DMS 273 (cell line): ENCODE measurements around the gene CCR6.
A peak's percentile ranks its signal among the peaks of the same experiment; 100 is the strongest.

Experiments
- DNase-seq: peaks from one replicate; lab custom pipeline; 2025; ENCODE audit not compliant: unreplicated experiment; lab: John Stamatoyannopoulos, UW

Gene CCR6

GRCh38 chr6:167122827-167123657 is at the start of gene CCR6:
Gene CCR6 (plus strand): TSS chr6:167123096. CDS start chr6:167136135, 13,039 bp downstream.
- no peak for DNase-seq

- DNase-seq: no peak
Observed at GRCh38 chr6:167073679-167074274, 49.1 kb upstream of the CCR6 start.

DNA sequence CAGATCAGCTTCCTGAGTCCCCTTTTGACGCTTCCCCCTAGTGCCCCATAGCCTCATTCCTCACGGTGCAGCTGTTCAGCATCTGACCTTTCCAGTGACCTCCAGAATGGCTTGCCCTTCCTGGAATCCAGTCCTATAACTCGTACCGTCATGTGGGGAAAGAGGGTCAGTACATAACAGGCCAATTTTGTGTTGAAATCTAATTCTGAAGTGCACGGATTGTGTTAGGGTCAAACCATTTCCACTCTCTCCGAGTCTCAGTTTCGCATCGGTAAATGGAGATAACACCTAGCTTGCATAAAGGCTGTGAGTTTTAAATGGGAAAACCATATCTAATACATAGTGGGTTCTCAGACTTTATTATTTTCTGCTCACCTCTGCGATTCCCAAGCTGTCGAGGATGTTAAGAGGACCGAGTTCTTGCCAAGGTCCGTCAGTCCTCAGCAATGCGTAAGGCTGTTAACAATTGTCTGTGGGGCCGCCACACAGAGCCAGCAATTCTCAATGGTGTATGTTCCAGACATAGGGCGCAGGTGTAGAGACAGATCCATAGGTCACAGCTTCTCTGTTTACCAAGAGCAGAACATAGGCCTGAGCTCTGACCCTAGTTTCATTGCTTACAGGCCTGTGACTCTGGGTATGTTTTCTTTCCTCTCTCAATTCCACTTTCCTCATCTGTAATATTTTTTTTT is 45.5 kb upstream of the CCR6 start:
- no peak for DNase-seq

DNA sequence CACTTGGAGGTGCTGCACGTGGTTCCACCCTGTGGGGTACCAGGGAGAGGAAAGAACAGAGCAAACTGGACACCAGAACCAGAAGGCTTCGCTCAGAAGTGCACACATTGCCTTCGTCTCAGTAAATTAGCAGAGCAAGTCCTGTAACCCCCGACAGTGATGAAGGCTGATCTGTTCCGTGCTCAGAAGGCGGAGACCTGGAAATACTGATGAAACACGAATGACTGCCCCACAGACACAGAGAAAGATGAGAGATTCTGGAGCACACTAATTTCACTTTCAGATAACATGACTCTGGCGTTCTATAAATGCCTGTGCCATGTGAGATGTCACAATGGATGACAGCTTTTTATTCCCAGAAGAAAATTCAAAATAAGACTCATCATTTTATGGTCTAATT is 44.2 kb upstream of the CCR6 start:
- DNase-seq: no peak

DNA sequence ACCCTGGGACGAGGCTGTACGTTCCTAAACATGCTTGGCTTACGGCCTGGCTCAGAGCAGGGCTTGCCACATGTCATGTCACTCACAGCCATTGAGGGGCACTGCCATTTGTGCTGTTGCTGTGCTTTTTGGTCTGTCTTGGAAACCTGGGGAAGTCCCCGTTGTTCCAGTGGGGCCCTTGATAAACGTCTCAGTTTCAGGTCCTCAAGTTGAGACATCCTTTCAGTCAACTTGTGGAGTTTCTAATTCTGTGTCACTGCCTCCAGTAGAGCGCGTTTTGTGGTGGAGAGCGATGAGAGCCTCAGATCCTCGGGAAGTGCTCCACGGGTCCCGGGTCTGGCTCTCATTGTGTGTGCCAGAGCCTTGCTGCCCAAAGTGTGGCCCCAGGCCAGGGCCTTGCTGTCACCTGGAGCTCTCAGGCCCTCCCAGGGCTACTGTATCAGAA is 43.0 kb upstream of the CCR6 start:
- no peak for DNase-seq

DNA sequence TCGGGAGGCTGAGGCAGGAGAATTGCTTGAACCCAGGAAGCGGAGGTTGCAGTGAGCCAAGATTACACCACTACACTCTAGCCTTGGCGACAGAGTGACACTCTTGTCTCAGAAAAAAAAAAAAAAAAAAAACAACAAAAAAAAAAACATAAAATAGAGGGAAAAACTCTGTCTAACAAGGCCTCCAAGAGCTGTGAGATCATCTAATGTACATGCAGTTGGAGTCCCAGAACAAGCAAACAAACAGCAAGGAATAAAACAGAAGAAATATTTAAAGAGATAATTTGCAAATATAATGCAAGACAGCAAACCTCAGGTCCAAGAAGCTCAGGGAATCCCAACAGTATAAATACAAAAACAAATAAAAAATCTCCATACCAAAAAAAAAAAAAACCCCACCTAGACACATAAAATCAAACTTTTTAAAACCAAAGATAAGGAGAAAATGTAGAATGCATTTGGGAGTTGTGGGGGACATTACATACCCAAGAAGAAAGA is 35.0 kb upstream of the CCR6 start:
- DNase-seq: no peak

DNA sequence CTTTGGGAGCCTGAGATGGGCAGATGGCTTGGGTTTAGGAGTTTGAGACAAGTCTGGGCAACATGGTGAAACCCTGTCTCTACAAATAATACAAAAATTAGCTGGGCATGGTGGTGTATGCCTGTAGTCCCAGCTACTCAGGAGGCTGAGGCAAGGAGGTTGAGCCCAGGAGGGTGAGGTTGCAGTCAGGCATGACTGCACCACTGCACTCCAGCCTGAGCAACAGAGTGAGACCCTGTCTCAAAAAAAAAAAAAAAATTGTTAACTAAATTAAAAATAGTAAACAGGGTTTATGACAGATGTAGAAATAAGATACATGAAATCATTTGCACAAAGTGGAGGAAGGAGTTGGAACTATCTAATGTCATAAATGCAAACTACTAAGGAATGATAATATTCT is 34.2 kb upstream of the CCR6 start:
- DNase-seq: peak; percentile 55

- DNase-seq: peak; percentile 9
Observed at GRCh38 chr6:167089243-167090142, 33.4 kb upstream of the CCR6 start.

GRCh38 chr6:167090171-167090570 is 32.7 kb upstream of the CCR6 start:
- no peak for DNase-seq

DNA sequence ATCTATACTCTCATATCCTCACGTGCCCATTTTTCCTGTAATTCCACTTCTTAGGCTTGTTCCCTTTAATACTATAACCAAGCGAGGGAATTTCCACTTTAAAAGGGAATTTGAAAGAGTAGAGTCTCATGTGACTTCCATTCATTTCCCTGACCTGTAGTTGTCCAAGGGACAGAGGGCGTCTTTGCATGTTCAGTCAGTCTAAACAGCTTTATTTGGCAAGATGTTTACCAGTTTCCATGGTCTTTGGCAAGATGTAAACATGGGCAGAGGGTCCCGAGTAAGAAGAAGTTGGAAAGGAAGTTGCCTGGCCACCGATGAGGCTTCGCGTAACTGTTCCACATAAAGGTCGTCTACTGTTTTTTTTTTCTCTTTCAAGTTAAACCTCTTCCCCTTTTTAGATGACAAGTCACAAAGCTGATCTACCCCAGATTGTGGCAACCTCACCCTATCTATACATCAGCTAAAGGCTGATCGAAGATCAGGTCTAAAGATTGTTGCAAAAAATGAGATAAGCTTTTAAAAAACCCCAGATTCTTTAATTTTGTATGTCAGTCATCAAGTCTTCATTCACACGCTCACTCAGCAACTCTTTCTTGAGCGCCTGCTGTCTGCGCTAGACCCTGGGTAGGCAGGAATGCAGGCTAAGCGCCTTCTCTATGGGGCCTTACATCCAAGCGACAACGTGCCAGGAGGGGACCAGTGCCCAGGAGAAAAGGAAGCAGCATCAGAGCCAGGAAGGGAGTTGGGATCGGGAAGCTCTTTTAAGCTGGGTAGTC is 31.7 kb upstream of the CCR6 start:
- DNase-seq: no peak

GRCh38 chr6:167091805-167092107 is 31.1 kb upstream of the CCR6 start:
- no peak for DNase-seq

DNA sequence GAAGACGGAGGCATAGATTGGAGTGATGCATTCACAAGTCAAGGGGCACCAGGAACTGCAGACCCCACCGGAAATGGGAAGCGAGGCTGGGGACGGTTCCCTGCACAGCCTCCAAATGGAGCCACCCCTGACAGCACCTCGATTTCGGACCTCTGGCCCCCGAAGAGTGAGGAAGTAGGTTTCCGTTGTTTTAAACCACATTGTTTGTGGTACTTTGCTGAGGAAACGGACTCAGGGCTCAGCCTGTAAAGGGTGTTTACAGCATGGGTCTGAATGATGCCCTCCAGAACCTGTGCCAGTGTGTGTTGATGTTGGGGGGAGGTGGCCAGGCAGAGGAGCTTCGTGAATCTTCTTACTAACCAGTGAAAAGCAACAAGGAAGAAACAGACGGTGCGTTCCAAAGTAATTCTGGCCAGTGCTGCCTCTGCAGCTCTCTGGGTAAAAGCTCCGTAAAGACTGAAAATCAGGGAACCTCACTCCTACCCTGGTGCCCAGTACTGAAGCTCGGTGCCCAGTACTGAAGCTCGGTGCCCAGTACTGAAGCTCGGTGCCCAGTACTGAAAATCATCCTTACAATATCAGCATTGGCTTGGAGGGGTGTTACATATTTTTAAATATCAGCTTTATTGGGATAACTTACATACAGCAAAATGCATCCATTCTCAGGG is 30.1 kb upstream of the CCR6 start:
- DNase-seq: no peak

GRCh38 chr6:167093406-167093921 is 29.4 kb upstream of the CCR6 start:
- no peak for DNase-seq

GRCh38 chr6:167093922-167094432 is 28.9 kb upstream of the CCR6 start:
- no peak for DNase-seq

DNA sequence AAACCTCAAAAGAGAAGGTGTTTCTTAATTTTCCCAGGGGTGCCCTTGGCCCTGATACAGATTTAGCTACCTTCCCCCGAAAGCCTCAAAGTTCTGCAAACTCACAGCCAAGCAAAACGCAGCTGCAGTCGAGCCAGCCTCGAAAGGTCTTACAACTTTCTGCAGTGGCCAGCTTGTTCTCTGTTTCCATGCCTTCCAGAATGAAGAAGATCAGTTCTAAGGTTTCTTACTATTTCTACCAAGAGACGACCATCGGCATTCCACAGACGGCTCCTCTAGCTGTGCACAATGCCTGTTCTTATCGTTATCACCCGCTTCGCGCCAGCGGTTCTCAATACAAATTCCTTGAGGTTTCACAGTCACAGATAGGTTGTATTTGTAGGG is 28.5 kb upstream of the CCR6 start:
- DNase-seq: no peak

DNA sequence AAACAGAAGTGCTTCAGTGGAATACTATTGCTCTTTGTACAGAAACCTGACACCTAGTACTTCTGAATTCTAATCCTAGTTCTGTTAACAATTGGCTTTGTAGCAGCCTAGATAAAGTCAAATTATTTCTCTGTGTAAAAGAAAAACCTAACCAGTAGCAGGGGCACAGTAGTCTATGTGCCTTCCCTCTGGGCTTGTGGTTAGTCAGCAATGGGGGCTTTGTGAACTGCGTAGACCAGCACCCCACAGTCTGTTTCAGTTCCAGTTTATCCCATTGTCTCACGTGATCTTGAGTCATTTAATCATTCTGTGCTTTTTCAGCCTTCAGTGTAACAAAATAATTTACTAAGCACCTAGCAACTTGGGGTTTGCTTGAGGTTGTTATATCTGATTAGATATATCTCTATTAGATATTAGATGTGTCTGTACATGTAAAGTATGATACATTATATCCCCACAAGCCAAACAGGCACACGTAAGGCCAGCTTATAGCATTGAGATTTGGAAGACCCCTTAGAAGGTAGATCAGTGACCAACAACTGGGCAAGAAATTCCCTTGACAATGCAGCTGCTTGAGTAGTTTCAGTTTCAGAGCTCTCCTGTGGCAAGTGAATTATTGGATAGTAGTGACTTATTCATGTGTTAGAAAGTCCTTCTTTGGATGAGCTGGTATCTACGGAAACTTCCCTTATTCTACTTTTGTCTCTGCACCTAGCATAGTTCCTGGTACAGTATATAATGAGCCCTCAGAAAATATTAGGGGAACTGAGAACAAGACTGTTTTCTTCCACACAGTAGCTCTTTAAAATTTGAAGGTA is 27.9 kb upstream of the CCR6 start:
- DNase-seq: no peak

DNA sequence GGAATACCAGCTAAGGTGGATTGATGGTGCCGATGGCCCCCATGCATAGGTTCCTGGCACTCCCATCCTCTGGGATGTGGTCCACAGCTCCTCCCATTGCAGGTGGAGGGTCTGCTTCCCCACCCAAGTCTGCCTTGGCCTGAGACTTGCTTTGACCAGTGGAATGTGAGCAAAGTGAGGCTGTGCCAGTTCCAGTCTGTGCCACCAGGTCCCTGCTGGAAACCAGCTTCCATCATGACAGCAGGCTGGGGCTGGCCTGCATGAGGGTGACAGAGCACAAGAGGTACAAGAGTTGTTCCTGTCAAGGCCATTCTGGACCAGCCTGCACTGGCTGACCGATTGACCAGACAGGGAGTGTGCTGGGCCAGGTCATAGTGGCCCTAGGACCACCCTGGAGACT is 27.0 kb upstream of the CCR6 start:
- no peak for DNase-seq

- DNase-seq: no peak
Observed at GRCh38 chr6:167096991-167097390, 25.9 kb upstream of the CCR6 start.
